NCI-H526 treated with DMSO at 0.1 percent for 48 hours (cell line): ENCODE data around the gene CLEC12A.
A peak's percentile ranks its signal among the peaks of the same experiment; 100 is the strongest.
"Not testable (repeated sequence)": the region's sequence is repeated elsewhere in the genome, so short reads cannot be mapped to it uniquely, and the experiment has no call there.

Source experiments
- DNase-seq: peaks from one replicate; lab custom pipeline; 2025; lab: John Stamatoyannopoulos, UW

The CLEC12A gene

GRCh38 chr12:9971181-9971580, at the start of gene CLEC12A:
Gene CLEC12A (plus strand): TSS chr12:9971409. CDS start chr12:9971597, 188 bp downstream.
- DNase-seq, result no peak

GRCh38 chr12:9922429-9922828, 48.8 kb upstream of the CLEC12A start:
- no peak for DNase-seq

GRCh38 chr12:9925705-9926393, 45.4 kb upstream of the CLEC12A start:
- no peak for DNase-seq

- no peak for DNase-seq
Observed at GRCh38 chr12:9926876-9927275, 44.3 kb upstream of the CLEC12A start.

GRCh38 chr12:9928607-9929006, 42.6 kb upstream of the CLEC12A start:
- no peak for DNase-seq

GRCh38 chr12:9931245-9931644, 40.0 kb upstream of the CLEC12A start:
- no peak for DNase-seq

- DNase-seq, result no peak
Observed at GRCh38 chr12:9932270-9932669, 38.9 kb upstream of the CLEC12A start, which contains the start of gene CLEC2A. Gene CLEC2A (minus strand): TSS chr12:9932370. CDS start chr12:9932329, 41 bp downstream.

- DNase-seq, result no peak
Observed at GRCh38 chr12:9933958-9934357, 37.3 kb upstream of the CLEC12A start.

- no peak for DNase-seq
Observed at GRCh38 chr12:9935026-9935425, 36.2 kb upstream of the CLEC12A start.

- no peak for DNase-seq
Observed at GRCh38 chr12:9936591-9936990, 34.6 kb upstream of the CLEC12A start.

GRCh38 chr12:9940375-9940774, 30.8 kb upstream of the CLEC12A start:
- DNase-seq, result no peak

GRCh38 chr12:9941838-9942237, 29.4 kb upstream of the CLEC12A start:
- peak; percentile 18 for DNase-seq

GRCh38 chr12:9943240-9943639, 28.0 kb upstream of the CLEC12A start:
- DNase-seq, result peak; percentile 86

- DNase-seq, result no peak
Observed at GRCh38 chr12:9944391-9944790, 26.8 kb upstream of the CLEC12A start.

- no peak for DNase-seq
Observed at GRCh38 chr12:9947674-9948073, 23.5 kb upstream of the CLEC12A start.

GRCh38 chr12:9948606-9949296, 22.5 kb upstream of the CLEC12A start:
- DNase-seq, result no peak

- DNase-seq, result no peak
Observed at GRCh38 chr12:9951026-9951675, 20.1 kb upstream of the CLEC12A start.

GRCh38 chr12:9952954-9953729, 18.1 kb upstream of the CLEC12A start:
- DNase-seq, result not testable (repeated sequence)

- no peak for DNase-seq
Observed at GRCh38 chr12:9957834-9958233, 13.4 kb upstream of the CLEC12A start.

GRCh38 chr12:9960590-9960989, 10.6 kb upstream of the CLEC12A start:
- DNase-seq, result no peak

GRCh38 chr12:9961106-9961505, 10.1 kb upstream of the CLEC12A start:
- no peak for DNase-seq

- DNase-seq, result no peak
Observed at GRCh38 chr12:9961901-9962300, 9.3 kb upstream of the CLEC12A start.
